Progenitor cell of endocrine pancreas (in vitro differentiated cells): ENCODE data around the gene RPL29. TPM values are rescaled to one million over a fixed set of nuclear protein-coding genes. Genes with fewer than 3 reads are reported as not detected.

Experiments used
- DNase-seq: peaks from one replicate; pipeline ENCODE4 v3.0.0; 2021; ENCODE audit warnings: low spot score; ENCODE audit not compliant: unreplicated experiment
- H3K27ac Mint-ChIP-seq: 2 replicates; pipeline ENCODE4 v1.8.0; 2021; ENCODE audit warnings: mild to moderate bottlenecking, moderate library complexity, mixed read lengths
- H3K27me3 Mint-ChIP-seq: 2 replicates; pipeline ENCODE4 v1.8.0; 2021; ENCODE audit warnings: mixed read lengths
- H3K36me3 Mint-ChIP-seq: 2 replicates; pipeline ENCODE4 v1.8.0; 2022; ENCODE audit warnings: mixed read lengths; ENCODE audit not compliant: insufficient read depth
- H3K4me1 Mint-ChIP-seq: 2 replicates; pipeline ENCODE4 v1.8.0; 2021; ENCODE audit warnings: low read depth, mixed read lengths
- H3K4me3 Mint-ChIP-seq: 2 replicates; pipeline ENCODE4 v1.8.0; 2021; ENCODE audit warnings: low read depth, mild to moderate bottlenecking, moderate library complexity, mixed read lengths
- H3K9me3 Mint-ChIP-seq: 2 replicates; pipeline ENCODE4 v1.8.0; 2021; ENCODE audit warnings: low read depth, mixed read lengths
- CTCF ChIP-seq: fragments of 200-600 bp; sonication (generic); IDR thresholded peaks from one replicate; pipeline ENCODE4 v1.5.0; 2021; ENCODE audit warnings: antibody characterized with exemption, mild to moderate bottlenecking; ENCODE audit not compliant: unreplicated experiment
- total RNA-seq: library from RNA; stranded (reverse); gene quantifications from 2 replicates; pipeline ENCODE4 v1.2.1, GENCODE V29; 2021

The RPL29 gene
- total RNA-seq, 1 donor from 2014 or later, result 1,236 TPM

GRCh38 chr3:51949121-51949520, 46.6 kb downstream of the RPL29 start:
- peaks cover 32% of the 10 kb centered on the region for H3K27me3 Mint-ChIP-seq
- H3K4me3 Mint-ChIP-seq, result no peak overlapping the region
- no peaks in the 10 kb centered on the region for H3K36me3 Mint-ChIP-seq

GRCh38 chr3:51948016-51948580, 47.6 kb downstream of the RPL29 start:
- no peaks in the 10 kb centered on the region for H3K4me1 Mint-ChIP-seq
- H3K9me3 Mint-ChIP-seq, result no peaks in the 10 kb centered on the region
- H3K27me3 Mint-ChIP-seq, result peaks cover 22% of the 10 kb centered on the region
- no peak for DNase-seq
- no peak overlapping the region for H3K4me3 Mint-ChIP-seq
- TF ChIP-seq CTCF, result no peak
- H3K27ac Mint-ChIP-seq, result no peak overlapping the region
- no peaks in the 10 kb centered on the region for H3K36me3 Mint-ChIP-seq

More at GRCh38 chr3:51949121-51949520, 46.6 kb downstream of the RPL29 start:
- no peak for DNase-seq
- Mint-ChIP-seq H3K9me3 (no peaks in the 10 kb centered on the region), H3K4me1 (no peaks in the 10 kb centered on the region), H3K27ac (no peak overlapping the region)
- TF ChIP-seq CTCF, result no peak

GRCh38 chr3:51947215-51947900, 48.3 kb downstream of the RPL29 start:
- H3K9me3 Mint-ChIP-seq, result no peaks in the 10 kb centered on the region
- no peak for DNase-seq
- H3K27me3 Mint-ChIP-seq, result peaks cover 18% of the 10 kb centered on the region
- H3K27ac Mint-ChIP-seq, result no peak overlapping the region
- TF ChIP-seq CTCF, result no peak
- H3K4me3 Mint-ChIP-seq, result no peak overlapping the region
- H3K36me3 Mint-ChIP-seq, result no peaks in the 10 kb centered on the region
- H3K4me1 Mint-ChIP-seq, result peaks cover 2% of the 10 kb centered on the region

- H3K4me3 Mint-ChIP-seq, result no peak overlapping the region
- no peak overlapping the region for H3K27ac Mint-ChIP-seq
- H3K9me3 Mint-ChIP-seq, result no peaks in the 10 kb centered on the region
- peaks cover 2% of the 10 kb centered on the region for H3K4me1 Mint-ChIP-seq
- no peak for DNase-seq
- TF ChIP-seq CTCF, result no peak
- no peaks in the 10 kb centered on the region for H3K36me3 Mint-ChIP-seq
- H3K27me3 Mint-ChIP-seq, result peaks cover 13% of the 10 kb centered on the region
These were observed 48.9 kb downstream of the RPL29 start for GRCh38 chr3:51946796-51947195.

- H3K27ac Mint-ChIP-seq, result no peak overlapping the region
- H3K4me3 Mint-ChIP-seq, result no peak overlapping the region
- peaks cover 5% of the 10 kb centered on the region for H3K4me1 Mint-ChIP-seq
These were observed 49.6 kb downstream of the RPL29 start for GRCh38 chr3:51945926-51946705.

More at GRCh38 chr3:51945926-51946705, 49.6 kb downstream of the RPL29 start:
- Mint-ChIP-seq H3K27me3 (peaks cover 9% of the 10 kb centered on the region), H3K36me3 (no peaks in the 10 kb centered on the region), H3K9me3 (no peaks in the 10 kb centered on the region)
- no peak for TF ChIP-seq CTCF
- DNase-seq, result no peak
